Measurements from ENCODE around the gene NEK4. TPM values are rescaled to one million over a fixed set of nuclear protein-coding genes. Genes with fewer than 3 reads are reported as not detected.

The NEK4 gene
- total and polyA plus RNA-seq, 10 of the 15 experiments (the other 5 are each of a cell fraction or from before 2014, with no cell fraction given): 7.0 to 29.1 (median 16.4) TPM

GRCh38 chr3:52816199-52816598, 45.5 kb upstream of the NEK4 start:
- ChIA-PET CTCF (interaction anchor here (0.9 to 1.0 kb wide), 2 partner anchors 10 to 29 kb away, joined by 3 to 4 read pairs; no protein-coding TSS in a partner anchor), RAD21 (ENCODE audit: unreplicated experiment) (no interaction called here), SMC1A (ENCODE audit: uncharacterized antibody, unreplicated experiment) (no interaction called here), POLR2A (no interaction called here)
- 51% methylated on average over 6 of the region's 6 CpGs for WGBS (ENCODE audit: insufficient coverage, insufficient replicate concordance, low lambda C conversion rate, missing lambda C conversion rate)
- Histone ChIP-seq H4K20me1 (ENCODE audit: control insufficient read depth, insufficient read depth) (no peaks in the 10 kb centered on the region), H2AFZ (ENCODE audit: control insufficient read depth, low read depth, low read length) (no peak overlapping the region), H3K79me2 (ENCODE audit: control insufficient read depth, insufficient read depth, low read length) (no peaks in the 10 kb centered on the region), H3K9ac (ENCODE audit: control insufficient read depth, insufficient read depth, low read length) (no peak overlapping the region), H3K27me3 (replicated peaks in 1 of 2; ENCODE audit: control insufficient read depth in 2 of 2, insufficient read depth in 2 of 2, low read length in 1 of 2) (no peaks in the 10 kb centered on the region), H3K27ac (ENCODE audit: control insufficient read depth, insufficient read depth) (no peak overlapping the region), H3K4me1 (ENCODE audit: control insufficient read depth, insufficient read depth, low read length) (no peaks in the 10 kb centered on the region), H3K36me3 (ENCODE audit: control insufficient read depth in 2 of 2, insufficient read depth in 2 of 2, low read length in 1 of 2) (no peaks in the 10 kb centered on the region), H3K4me3 (no peak overlapping the region), H3K4me2 (ENCODE audit: control insufficient read depth, insufficient read depth) (no peak overlapping the region), H3K9me3 (replicated peaks; ENCODE audit: control insufficient read depth, insufficient read depth, low read length) (no peaks in the 10 kb centered on the region)
- intact Hi-C loops (cut with micrococcal nuclease; ENCODE audit: unreplicated experiment) (no loop called here), in situ Hi-C loops (cut with MboI) (no loop called here)
- ATAC-seq: no peak
- TF ChIP-seq RBBP5 (conservative IDR thresholded peaks at IDR 0.05): no peak
- TF ChIP-seq, protein P1, sequence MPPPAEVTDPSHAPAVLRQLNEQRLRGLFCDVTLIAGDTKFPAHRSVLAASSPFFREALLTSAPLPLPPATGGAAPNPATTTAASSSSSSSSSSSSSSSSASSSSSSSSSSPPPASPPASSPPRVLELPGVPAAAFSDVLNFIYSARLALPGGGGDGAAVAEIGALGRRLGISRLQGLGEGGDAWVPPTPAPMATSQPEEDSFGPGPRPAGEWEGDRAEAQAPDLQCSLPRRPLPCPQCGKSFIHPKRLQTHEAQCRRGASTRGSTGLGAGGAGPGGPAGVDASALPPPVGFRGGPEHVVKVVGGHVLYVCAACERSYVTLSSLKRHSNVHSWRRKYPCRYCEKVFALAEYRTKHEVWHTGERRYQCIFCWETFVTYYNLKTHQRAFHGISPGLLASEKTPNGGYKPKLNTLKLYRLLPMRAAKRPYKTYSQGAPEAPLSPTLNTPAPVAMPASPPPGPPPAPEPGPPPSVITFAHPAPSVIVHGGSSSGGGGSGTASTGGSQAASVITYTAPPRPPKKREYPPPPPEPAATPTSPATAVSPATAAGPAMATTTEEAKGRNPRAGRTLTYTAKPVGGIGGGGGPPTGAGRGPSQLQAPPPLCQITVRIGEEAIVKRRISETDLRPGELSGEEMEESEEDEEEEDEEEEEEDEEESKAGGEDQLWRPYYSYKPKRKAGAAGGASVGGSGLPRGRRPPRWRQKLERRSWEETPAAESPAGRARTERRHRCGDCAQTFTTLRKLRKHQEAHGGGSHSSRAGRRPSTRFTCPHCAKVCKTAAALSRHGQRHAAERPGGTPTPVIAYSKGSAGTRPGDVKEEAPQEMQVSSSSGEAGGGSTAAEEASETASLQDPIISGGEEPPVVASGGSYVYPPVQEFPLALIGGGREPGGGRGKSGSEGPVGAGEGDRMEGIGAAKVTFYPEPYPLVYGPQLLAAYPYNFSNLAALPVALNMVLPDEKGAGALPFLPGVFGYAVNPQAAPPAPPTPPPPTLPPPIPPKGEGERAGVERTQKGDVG (CRISPR knock-in tag; IDR thresholded peaks at IDR 0.05): no peak
- no peak for TF ChIP-seq E4F1 (IDR thresholded peaks at IDR 0.05; ENCODE audit: borderline replicate concordance, partially characterized antibody)
- TF ChIP-seq MXI1 (IDR thresholded peaks at IDR 0.05; ENCODE audit: low read depth, low read length): no peak
- TF ChIP-seq ASH2L (IDR thresholded peaks at IDR 0.05; ENCODE audit: borderline replicate concordance, low read depth): no peak
- TF ChIP-seq CHD2 (IDR thresholded peaks at IDR 0.05; ENCODE audit: borderline replicate concordance, low read depth, low read length): no peak
- no peak for TF ChIP-seq TCF12 (IDR thresholded peaks at IDR 0.05; ENCODE audit: low read depth, low read length)
- TF ChIP-seq, protein P2, sequence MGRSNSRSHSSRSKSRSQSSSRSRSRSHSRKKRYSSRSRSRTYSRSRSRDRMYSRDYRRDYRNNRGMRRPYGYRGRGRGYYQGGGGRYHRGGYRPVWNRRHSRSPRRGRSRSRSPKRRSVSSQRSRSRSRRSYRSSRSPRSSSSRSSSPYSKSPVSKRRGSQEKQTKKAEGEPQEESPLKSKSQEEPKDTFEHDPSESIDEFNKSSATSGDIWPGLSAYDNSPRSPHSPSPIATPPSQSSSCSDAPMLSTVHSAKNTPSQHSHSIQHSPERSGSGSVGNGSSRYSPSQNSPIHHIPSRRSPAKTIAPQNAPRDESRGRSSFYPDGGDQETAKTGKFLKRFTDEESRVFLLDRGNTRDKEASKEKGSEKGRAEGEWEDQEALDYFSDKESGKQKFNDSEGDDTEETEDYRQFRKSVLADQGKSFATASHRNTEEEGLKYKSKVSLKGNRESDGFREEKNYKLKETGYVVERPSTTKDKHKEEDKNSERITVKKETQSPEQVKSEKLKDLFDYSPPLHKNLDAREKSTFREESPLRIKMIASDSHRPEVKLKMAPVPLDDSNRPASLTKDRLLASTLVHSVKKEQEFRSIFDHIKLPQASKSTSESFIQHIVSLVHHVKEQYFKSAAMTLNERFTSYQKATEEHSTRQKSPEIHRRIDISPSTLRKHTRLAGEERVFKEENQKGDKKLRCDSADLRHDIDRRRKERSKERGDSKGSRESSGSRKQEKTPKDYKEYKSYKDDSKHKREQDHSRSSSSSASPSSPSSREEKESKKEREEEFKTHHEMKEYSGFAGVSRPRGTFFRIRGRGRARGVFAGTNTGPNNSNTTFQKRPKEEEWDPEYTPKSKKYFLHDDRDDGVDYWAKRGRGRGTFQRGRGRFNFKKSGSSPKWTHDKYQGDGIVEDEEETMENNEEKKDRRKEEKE (IDR thresholded peaks at IDR 0.05): no peak
- TF ChIP-seq FOS (IDR thresholded peaks at IDR 0.05; ENCODE audit: borderline replicate concordance, extremely low read depth, insufficient read length): no peak
- DNase-seq (ENCODE audit: low read depth, low spot score): no peak
- FAIRE-seq: no peak
- BruUV-seq (replicated peaks): no TSS peak

Data from GM12878 (cell line).